Lung (tissue), 12 donors: ENCODE measurements around the gene FGFR2. TPM values are rescaled to one million over a fixed set of nuclear protein-coding genes. Genes with fewer than 3 reads are reported as not detected.

Experiments
- ATAC-seq: fragments of 200-7000 bp; cut with Tn5 transposase; one replicate; pipeline ENCODE4 v1.9.1; 2020; ENCODE audit warnings: moderate number of reproducible peaks; ENCODE audit not compliant: insufficient read depth, low FRiP score
- DNase-seq, 3 donors: peaks; one replicate each; pipeline ENCODE4 v3.0.0-alpha.2; 2013 to 2017
- H3K27ac ChIP-seq, 2 donors: one replicate each; pipeline ENCODE4 v1.5.1; 2013; ENCODE audit warnings: mild to moderate bottlenecking in 2 of 2, moderate library complexity in 2 of 2, control low read depth in 1 of 2, inconsistent platforms in 1 of 2, low read depth in 1 of 2, low read length in 1 of 2
- H3K27me3 ChIP-seq, 3 donors: one replicate each; pipeline ENCODE4 v1.5.1; 2013; ENCODE audit warnings: low read length in 2 of 3; ENCODE audit not compliant: control insufficient read depth in 3 of 3, insufficient read depth in 3 of 3
- H3K36me3 ChIP-seq, 4 donors: one replicate each; pipeline ENCODE4 v1.5.1; 2013; ENCODE audit warnings: low read length in 4 of 4, mild to moderate bottlenecking in 1 of 4, moderate library complexity in 1 of 4; ENCODE audit not compliant: control insufficient read depth in 4 of 4, insufficient read depth in 4 of 4
- H3K4me1 ChIP-seq, 5 donors: one replicate each; pipeline ENCODE4 v1.5.1; 2013; ENCODE audit warnings: low read length in 5 of 5, mild to moderate bottlenecking in 2 of 5, moderate library complexity in 1 of 5; ENCODE audit not compliant: control insufficient read depth in 5 of 5, insufficient read depth in 5 of 5
- H3K4me3 ChIP-seq: one replicate; pipeline ENCODE4 v1.5.1; 2013; ENCODE audit warnings: mild to moderate bottlenecking, control low read depth, moderate library complexity
- H3K9ac ChIP-seq, 2 donors: one replicate each; pipeline ENCODE4 v1.5.1; 2013; ENCODE audit warnings: low read length in 2 of 2, control low read depth in 1 of 2; ENCODE audit not compliant: insufficient read depth in 1 of 2
- H3K9me3 ChIP-seq, 4 donors: one replicate each; pipeline ENCODE4 v1.5.1; 2013; ENCODE audit warnings: low read length in 3 of 4, mild to moderate bottlenecking in 1 of 4, moderate library complexity in 1 of 4; ENCODE audit not compliant: control insufficient read depth in 4 of 4, insufficient read depth in 3 of 4
- WGBS, 2 donors: extraction: QIAGEN DNeasy Blood & Tissue Kit; methylation state at CpG; one replicate each; pipeline ENCODE4 v1.1.7; 2013; 5-methylcytosine and 5-hydroxymethylcytosine counted together
- polyA plus RNA-seq, 2 donors: library from polyadenylated mRNA; stranded (reverse); fragments of 200-250 nt; gene quantifications; one replicate each; pipeline ENCODE4 v1.2.1, GENCODE V29; 2013
- total RNA-seq, 2 donors: library from RNA; depleted of rRNA in 1 of 2; stranded (reverse); fragments of >200 nt in 1 of 2; gene quantifications; one replicate each; pipeline ENCODE4 v1.2.1, GENCODE V29; 2014 to 2021
- TF ChIP-seq, protein P1 (sequence below): IDR thresholded peaks from 2 replicates; pipeline ENCODE4 v1.5.1; 2012; ENCODE audit warnings: mild to moderate bottlenecking; ENCODE audit errors: control extremely low read depth, extremely low read depth
- donor health status: control.
- donor health status: control.
- donor health status: Bipolar disorder and iron deficiency.
- donor health status: healthy.
- donor health status: DM: yes; HTN: yes; CAD: no.

Gene FGFR2
- total and polyA plus RNA-seq, 4 donors = 11.4 to 230 (median 41.7) TPM

DNA sequence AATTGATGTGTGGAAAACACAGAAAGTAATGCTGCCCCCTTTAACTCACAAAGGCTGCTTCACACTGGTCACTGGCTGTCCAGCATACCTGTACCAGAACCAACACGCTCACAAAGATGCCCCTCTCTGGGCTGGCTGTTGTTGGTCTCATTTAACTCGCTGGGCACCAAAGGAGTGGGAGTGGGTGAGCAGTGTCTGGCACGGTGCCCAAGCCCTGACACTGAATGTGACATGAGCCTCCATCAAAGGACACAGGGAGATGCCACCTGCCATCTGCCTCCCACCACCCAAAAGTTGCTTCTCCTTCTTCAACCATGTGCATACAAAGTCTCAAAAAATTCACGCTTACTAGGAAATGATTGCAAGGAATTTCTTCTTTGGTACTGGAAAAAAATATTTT is 86.8 kb downstream of the FGFR2 start:
- DNase-seq (no peak), ATAC-seq (no peak)
- 85 to 90% methylated on average over 4 of the region's 4 CpGs for WGBS, 2 donors
- Histone ChIP-seq H3K4me1 (peaks cover 0 to 17% (median 0%) of the 10 kb centered on the region in 5 donors), H3K27me3 (no peaks in the 10 kb centered on the region), H3K9me3 (no peaks in the 10 kb centered on the region), H3K9ac (no peak overlapping the region), H3K4me3 (no peak overlapping the region), H3K36me3 (peaks cover 0 to 25% (median 7%) of the 10 kb centered on the region in 4 donors), H3K27ac (no peak overlapping the region)
- TF ChIP-seq, protein P1, sequence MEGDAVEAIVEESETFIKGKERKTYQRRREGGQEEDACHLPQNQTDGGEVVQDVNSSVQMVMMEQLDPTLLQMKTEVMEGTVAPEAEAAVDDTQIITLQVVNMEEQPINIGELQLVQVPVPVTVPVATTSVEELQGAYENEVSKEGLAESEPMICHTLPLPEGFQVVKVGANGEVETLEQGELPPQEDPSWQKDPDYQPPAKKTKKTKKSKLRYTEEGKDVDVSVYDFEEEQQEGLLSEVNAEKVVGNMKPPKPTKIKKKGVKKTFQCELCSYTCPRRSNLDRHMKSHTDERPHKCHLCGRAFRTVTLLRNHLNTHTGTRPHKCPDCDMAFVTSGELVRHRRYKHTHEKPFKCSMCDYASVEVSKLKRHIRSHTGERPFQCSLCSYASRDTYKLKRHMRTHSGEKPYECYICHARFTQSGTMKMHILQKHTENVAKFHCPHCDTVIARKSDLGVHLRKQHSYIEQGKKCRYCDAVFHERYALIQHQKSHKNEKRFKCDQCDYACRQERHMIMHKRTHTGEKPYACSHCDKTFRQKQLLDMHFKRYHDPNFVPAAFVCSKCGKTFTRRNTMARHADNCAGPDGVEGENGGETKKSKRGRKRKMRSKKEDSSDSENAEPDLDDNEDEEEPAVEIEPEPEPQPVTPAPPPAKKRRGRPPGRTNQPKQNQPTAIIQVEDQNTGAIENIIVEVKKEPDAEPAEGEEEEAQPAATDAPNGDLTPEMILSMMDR = no peak

DNA sequence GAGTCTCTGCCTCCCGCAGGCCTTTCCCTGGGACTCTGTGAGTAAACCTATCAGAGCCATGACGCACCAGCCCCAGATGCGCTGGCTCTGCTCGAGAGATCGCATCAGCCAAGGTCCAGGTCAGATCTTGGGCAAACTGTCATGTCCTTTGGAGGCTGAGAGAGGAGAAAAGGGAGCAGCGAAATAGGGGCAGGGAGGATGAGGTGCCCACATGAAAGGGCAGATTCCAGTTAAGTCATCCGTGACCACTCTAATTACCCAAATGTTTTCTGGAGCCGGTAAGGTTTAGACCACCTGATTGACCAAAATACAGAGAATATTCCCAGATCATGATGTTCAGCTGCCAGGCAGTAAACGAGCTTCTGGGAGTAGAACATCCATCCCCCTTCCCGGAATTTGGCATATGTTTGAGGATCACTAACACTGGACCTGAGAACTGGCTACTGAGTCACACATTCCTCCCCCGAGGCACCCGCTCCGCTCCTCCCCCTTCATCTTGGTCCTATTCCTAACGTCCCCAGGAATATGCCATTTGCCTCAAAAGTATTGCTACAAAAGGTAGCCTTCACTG is 88.0 kb downstream of the FGFR2 start:
- Histone ChIP-seq H3K36me3 (peaks cover 0 to 25% (median 8%) of the 10 kb centered on the region in 4 donors), H3K4me1 (peaks cover 0 to 17% (median 0%) of the 10 kb centered on the region in 5 donors), H3K9ac (no peak overlapping the region), H3K27ac (no peak overlapping the region), H3K4me3 (no peak overlapping the region), H3K27me3 (no peaks in the 10 kb centered on the region), H3K9me3 (no peaks in the 10 kb centered on the region)
- WGBS, 2 donors = 86 to 87% methylated on average over 14 of the region's 14 CpGs
- TF ChIP-seq, protein P1 = no peak
- ATAC-seq (no peak), DNase-seq (no peak)

DNA sequence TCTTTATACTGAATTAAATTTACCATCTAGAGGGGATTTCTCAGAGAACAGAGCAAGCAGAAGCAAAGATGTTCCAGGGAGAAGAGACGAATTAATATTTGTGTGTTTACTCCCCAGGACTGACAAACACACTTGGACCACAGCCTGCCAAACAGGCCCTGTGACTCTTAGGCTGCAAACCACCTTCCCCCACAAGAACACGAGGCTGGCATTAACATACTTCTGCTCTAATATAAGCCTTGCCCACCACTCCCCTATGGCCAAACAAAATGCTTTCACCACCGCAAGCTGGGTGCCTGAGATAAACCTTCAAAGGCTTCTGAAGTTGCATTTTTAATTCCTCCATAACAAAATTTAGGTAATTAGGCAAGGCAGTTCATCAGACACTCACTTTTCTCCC is 88.4 kb downstream of the FGFR2 start:
- TF ChIP-seq, protein P1 = no peak
- WGBS, 2 donors = 66 to 73% methylated on average over 3 of the region's 3 CpGs

DNA sequence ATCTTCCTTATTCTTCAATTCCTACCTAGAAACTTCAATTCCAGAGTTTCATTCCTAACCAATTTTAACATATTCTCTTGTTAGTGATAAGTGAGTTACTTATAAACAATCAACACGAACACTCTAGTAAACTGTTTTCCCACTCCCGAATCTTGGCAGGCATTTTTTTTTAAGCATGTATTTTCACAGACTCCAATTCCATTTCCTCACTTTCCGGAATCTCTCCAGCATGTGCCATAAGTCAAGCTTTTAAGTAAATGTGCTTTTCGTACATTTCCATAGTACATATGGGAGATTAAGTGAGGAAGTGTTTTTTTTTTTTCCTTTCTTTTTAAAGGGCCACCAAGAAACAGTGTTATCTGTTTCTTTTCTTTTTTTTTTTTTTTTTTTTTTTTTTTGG is 89.1 kb downstream of the FGFR2 start:
- Histone ChIP-seq H3K9me3 (no peaks in the 10 kb centered on the region), H3K9ac (no peak overlapping the region), H3K27ac (no peak overlapping the region), H3K27me3 (no peaks in the 10 kb centered on the region), H3K4me1 (peaks cover 0 to 17% (median 0%) of the 10 kb centered on the region in 5 donors), H3K4me3 (no peak overlapping the region), H3K36me3 (peaks cover 0 to 26% (median 9%) of the 10 kb centered on the region in 4 donors)
- DNase-seq (peak in 2 of 3 donors; percentile 79 to 81), ATAC-seq (no peak)
- TF ChIP-seq, protein P1 = no peak
- WGBS, 2 donors = 52 to 62% methylated on average over 4 of the region's 4 CpGs

More for the DNA sequence above, 88.4 kb downstream of the FGFR2 start:
- Histone ChIP-seq H3K27me3 (no peaks in the 10 kb centered on the region), H3K27ac (no peak overlapping the region), H3K4me3 (no peak overlapping the region), H3K36me3 (peaks cover 0 to 22% (median 10%) of the 10 kb centered on the region in 4 donors), H3K4me1 (peaks cover 0 to 17% (median 0%) of the 10 kb centered on the region in 5 donors), H3K9me3 (no peaks in the 10 kb centered on the region), H3K9ac (no peak overlapping the region)
- DNase-seq = no peak
- ATAC-seq = no peak
